ENCODE results near the gene APOF. TPM values are rescaled to one million over a fixed set of nuclear protein-coding genes. Genes with fewer than 3 reads are reported as not detected.

Gene APOF
- total and polyA plus RNA-seq, 2 of the 13 experiments (the other 11 are each of a cell fraction or from before 2014, with no cell fraction given): 3.3 to 23.9 TPM

DNA sequence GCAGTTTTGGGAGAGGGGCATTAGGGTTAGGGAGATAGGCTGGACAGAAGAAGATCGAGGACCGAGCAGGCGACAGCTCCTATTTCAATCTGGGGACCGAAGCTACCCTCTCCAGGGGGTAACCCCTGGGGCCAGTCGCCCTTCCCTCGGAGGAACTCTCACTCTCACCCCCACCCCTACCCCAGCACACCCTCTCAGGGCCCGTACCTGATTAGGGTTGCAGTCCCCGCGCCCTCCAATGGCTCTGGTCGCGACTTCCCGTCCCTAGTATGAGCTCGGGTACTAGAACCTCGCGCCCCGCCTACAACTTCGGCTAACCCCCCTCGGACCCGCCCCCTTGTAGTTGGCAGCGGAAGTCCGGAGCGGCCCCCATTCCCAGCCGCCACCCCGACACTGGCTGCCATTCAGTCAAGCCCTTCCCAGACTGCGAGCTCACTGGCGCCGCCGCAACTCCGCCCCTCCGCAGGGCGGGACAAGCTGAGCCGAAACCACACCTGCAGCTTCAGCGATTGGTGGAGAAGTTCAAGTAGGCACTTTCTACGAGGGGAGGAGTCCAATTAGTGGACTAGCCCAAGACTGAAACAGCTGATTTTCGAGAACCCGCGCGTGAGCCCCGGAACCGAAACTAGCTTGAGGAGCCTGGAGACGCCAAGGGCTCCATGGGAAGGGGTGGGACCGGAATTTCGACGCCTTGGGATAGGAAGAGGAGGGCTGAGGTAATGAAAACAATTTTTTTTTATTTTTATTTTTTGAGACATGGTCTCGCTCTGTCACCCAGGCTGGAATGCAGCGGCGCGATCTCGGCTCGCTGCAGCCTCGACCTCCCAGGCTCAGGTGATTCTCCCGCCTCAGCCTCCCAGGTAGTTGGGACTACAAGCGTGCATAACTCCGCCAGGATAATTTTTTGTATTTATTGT, 2.5 kb downstream of the APOF start, which contains the start of gene STAT2 (continued):
- TF ChIP-seq, protein P1, sequence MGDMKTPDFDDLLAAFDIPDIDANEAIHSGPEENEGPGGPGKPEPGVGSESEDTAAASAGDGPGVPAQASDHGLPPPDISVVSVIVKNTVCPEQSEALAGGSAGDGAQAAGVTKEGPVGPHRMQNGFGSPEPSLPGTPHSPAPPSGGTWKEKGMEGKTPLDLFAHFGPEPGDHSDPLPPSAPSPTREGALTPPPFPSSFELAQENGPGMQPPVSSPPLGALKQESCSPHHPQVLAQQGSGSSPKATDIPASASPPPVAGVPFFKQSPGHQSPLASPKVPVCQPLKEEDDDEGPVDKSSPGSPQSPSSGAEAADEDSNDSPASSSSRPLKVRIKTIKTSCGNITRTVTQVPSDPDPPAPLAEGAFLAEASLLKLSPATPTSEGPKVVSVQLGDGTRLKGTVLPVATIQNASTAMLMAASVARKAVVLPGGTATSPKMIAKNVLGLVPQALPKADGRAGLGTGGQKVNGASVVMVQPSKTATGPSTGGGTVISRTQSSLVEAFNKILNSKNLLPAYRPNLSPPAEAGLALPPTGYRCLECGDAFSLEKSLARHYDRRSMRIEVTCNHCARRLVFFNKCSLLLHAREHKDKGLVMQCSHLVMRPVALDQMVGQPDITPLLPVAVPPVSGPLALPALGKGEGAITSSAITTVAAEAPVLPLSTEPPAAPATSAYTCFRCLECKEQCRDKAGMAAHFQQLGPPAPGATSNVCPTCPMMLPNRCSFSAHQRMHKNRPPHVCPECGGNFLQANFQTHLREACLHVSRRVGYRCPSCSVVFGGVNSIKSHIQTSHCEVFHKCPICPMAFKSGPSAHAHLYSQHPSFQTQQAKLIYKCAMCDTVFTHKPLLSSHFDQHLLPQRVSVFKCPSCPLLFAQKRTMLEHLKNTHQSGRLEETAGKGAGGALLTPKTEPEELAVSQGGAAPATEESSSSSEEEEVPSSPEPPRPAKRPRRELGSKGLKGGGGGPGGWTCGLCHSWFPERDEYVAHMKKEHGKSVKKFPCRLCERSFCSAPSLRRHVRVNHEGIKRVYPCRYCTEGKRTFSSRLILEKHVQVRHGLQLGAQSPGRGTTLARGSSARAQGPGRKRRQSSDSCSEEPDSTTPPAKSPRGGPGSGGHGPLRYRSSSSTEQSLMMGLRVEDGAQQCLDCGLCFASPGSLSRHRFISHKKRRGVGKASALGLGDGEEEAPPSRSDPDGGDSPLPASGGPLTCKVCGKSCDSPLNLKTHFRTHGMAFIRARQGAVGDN (CRISPR knock-in tag; IDR thresholded peaks at IDR 0.05): peak; percentile 89
- TF ChIP-seq ZNF543 (CRISPR knock-in tag; IDR thresholded peaks at IDR 0.05): peak; percentile 72; the same call in 1 of the 2 replicates
- TF ChIP-seq ZNF788 (CRISPR knock-in tag; IDR thresholded peaks at IDR 0.05; ENCODE audit: borderline replicate concordance): no peak; the same call in 1 of the 2 replicates
- peak in 1 of 2 experiments; percentile 64; a peak in 2 of 4 replicates for TF ChIP-seq NR2F1 (CRISPR knock-in tag; IDR thresholded peaks at IDR 0.05)
- TF ChIP-seq, protein P2, sequence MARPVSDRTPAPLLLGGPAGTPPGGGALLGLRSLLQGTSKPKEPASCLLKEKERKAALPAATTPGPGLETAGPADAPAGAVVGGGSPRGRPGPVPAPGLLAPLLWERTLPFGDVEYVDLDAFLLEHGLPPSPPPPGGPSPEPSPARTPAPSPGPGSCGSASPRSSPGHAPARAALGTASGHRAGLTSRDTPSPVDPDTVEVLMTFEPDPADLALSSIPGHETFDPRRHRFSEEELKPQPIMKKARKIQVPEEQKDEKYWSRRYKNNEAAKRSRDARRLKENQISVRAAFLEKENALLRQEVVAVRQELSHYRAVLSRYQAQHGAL (CRISPR knock-in tag; IDR thresholded peaks at IDR 0.05; ENCODE audit: not compliant biosample characterization): no peak
- TF ChIP-seq ZFYVE20 (CRISPR knock-in tag; IDR thresholded peaks at IDR 0.05; ENCODE audit: borderline replicate concordance, low read depth): no peak
- no peak for TF ChIP-seq SOX13 (IDR thresholded peaks at IDR 0.05)
- TF ChIP-seq SOX13 (CRISPR knock-in tag; conservative IDR thresholded peaks at IDR 0.05 in 1 of 2, IDR thresholded peaks at IDR 0.05 in 1 of 2): no peak
- TF ChIP-seq, protein P3, sequence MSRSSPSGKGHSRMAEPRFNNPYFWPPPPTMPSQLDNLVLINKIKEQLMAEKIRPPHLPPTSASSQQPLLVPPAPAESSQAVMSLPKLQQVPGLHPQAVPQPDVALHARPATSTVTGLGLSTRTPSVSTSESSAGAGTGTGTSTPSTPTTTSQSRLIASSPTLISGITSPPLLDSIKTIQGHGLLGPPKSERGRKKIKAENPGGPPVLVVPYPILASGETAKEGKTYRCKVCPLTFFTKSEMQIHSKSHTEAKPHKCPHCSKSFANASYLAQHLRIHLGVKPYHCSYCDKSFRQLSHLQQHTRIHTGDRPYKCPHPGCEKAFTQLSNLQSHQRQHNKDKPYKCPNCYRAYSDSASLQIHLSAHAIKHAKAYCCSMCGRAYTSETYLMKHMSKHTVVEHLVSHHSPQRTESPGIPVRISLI (CRISPR knock-in tag; IDR thresholded peaks at IDR 0.05; ENCODE audit: borderline replicate concordance): peak; percentile 82
- peak; percentile 63 for TF ChIP-seq BHLHE40 (IDR thresholded peaks at IDR 0.05; ENCODE audit: low read length)
- peak; percentile 56; the same call in 1 of the 2 replicates for TF ChIP-seq ZNF224 (CRISPR knock-in tag; IDR thresholded peaks at IDR 0.05)
- no peak for TF ChIP-seq ZZZ3 (CRISPR knock-in tag; IDR thresholded peaks at IDR 0.05; ENCODE audit: borderline replicate concordance)
- TF ChIP-seq, protein P4, sequence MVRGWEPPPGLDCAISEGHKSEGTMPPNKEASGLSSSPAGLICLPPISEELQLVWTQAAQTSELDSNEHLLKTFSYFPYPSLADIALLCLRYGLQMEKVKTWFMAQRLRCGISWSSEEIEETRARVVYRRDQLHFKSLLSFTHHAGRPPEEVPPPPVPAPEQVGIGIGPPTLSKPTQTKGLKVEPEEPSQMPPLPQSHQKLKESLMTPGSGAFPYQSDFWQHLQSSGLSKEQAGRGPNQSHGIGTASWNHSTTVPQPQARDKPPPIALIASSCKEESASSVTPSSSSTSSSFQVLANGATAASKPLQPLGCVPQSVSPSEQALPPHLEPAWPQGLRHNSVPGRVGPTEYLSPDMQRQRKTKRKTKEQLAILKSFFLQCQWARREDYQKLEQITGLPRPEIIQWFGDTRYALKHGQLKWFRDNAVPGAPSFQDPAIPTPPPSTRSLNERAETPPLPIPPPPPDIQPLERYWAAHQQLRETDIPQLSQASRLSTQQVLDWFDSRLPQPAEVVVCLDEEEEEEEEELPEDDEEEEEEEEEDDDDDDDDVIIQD (CRISPR knock-in tag; IDR thresholded peaks at IDR 0.05; ENCODE audit: low read depth): peak; percentile 83; the same call in 1 of the 2 replicates
- TF ChIP-seq, protein P5, sequence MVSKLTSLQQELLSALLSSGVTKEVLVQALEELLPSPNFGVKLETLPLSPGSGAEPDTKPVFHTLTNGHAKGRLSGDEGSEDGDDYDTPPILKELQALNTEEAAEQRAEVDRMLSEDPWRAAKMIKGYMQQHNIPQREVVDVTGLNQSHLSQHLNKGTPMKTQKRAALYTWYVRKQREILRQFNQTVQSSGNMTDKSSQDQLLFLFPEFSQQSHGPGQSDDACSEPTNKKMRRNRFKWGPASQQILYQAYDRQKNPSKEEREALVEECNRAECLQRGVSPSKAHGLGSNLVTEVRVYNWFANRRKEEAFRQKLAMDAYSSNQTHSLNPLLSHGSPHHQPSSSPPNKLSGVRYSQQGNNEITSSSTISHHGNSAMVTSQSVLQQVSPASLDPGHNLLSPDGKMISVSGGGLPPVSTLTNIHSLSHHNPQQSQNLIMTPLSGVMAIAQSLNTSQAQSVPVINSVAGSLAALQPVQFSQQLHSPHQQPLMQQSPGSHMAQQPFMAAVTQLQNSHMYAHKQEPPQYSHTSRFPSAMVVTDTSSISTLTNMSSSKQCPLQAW (CRISPR knock-in tag; IDR thresholded peaks at IDR 0.05): peak; percentile 92
- TF ChIP-seq, protein P6, sequence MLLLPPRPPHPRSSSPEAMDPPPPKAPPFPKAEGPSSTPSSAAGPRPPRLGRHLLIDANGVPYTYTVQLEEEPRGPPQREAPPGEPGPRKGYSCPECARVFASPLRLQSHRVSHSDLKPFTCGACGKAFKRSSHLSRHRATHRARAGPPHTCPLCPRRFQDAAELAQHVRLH (CRISPR knock-in tag; IDR thresholded peaks at IDR 0.05; ENCODE audit: borderline replicate concordance, low read depth): peak; percentile 30; the same call in 1 of the 2 replicates
